A375 (cell line): Measurements from ENCODE around the gene CYP3A7. TPM values are rescaled to one million over a fixed set of nuclear protein-coding genes. Genes with fewer than 3 reads are reported as not detected.

Source experiments
- small RNA-seq: library from RNA; depleted of rRNA; stranded (forward); fragments of <200 nt; gene quantifications from one replicate; pipeline ENCODE3, GENCODE V24; 2014
- total RNA-seq: library from RNA; depleted of rRNA; stranded (reverse); fragments of >200 nt; shearing (Covaris generic); gene quantifications from 2 replicates; pipeline ENCODE4 v1.2.3, GENCODE V29; 2014; rRNA removed

The CYP3A7 gene
- total RNA-seq = not detected in 2 replicates

GRCh38 chr7:99734987-99735386 is at the start of gene CYP3A7:
Gene CYP3A7, minus strand, starts transcription at chr7:99735196. Its CDS starts 103 bp downstream, at chr7:99735093.

GRCh38 chr7:99784007-99784406 is 49.0 kb upstream of the CYP3A7 start, which contains the start of gene CYP3A4:
Gene CYP3A4, minus strand, starts transcription at chr7:99784184. Its CDS starts 103 bp downstream, at chr7:99784081.

GRCh38 chr7:99679400-99680191 is 55.4 kb downstream of the CYP3A7 start, which contains the start of gene CYP3A5:
Gene CYP3A5, minus strand, starts transcription at chr7:99679996. Its CDS starts 100 bp downstream, at chr7:99679896.

Small RNAs within 50 kb of the gene (small RNA-seq; reads per million reads assigned to genes)
- gene CYP3A51P (not detected), gene CYP3A7-CYP3A51P (not detected)

Other genes starting within 250 kb of the CYP3A7 start
- 30.3 and 30.7 TPM in 2 replicates for gene ZNF394, start 234.9 kb downstream of the CYP3A7 start, total RNA-seq
- 10.8 and 12.2 TPM in 2 replicates for gene ZKSCAN5, start 230.5 kb downstream of the CYP3A7 start, total RNA-seq
- 4.1 and 5.1 TPM in 2 replicates for gene FAM200A, start 183.1 kb downstream of the CYP3A7 start, total RNA-seq
- 121 and 149 TPM in 2 replicates for gene ZNF655, start 176.6 kb downstream of the CYP3A7 start, total RNA-seq
- gene TMEM225B, start 136.9 kb downstream of the CYP3A7 start, total RNA-seq = 0.48 TPM in 1 of 2 replicates, not detected in the other
- gene ZSCAN25, start 118.2 kb downstream of the CYP3A7 start, total RNA-seq = 17.4 and 23.4 TPM in 2 replicates
- 0.11 and 0.32 TPM in 2 replicates for gene CYP3A5, start 55.2 kb downstream of the CYP3A7 start, total RNA-seq
- gene CYP3A4, start 49.0 kb upstream of the CYP3A7 start, total RNA-seq = not detected in 2 replicates
- not detected in 2 replicates for gene CYP3A43, start 92.8 kb upstream of the CYP3A7 start, total RNA-seq
- not detected in 2 replicates for gene OR2AE1, start 141.8 kb upstream of the CYP3A7 start, total RNA-seq
- 23.1 and 23.5 TPM in 2 replicates for gene TRIM4, start 184.3 kb upstream of the CYP3A7 start, total RNA-seq
- gene GJC3, start 194.4 kb upstream of the CYP3A7 start, total RNA-seq = 0.32 TPM in 1 of 2 replicates, not detected in the other
- 24.6 and 29.4 TPM in 2 replicates for gene AZGP1, start 240.8 kb upstream of the CYP3A7 start, total RNA-seq